GM23248 (cell line): ENCODE data around the gene UGT2B15. TPM values are rescaled to one million over a fixed set of nuclear protein-coding genes. Genes with fewer than 3 reads are reported as not detected.
"Not testable (repeated sequence)": the region's sequence is repeated elsewhere in the genome, so short reads cannot be mapped to it uniquely, and the experiment has no call there.

Experiments
- DNase-seq: peaks from one replicate; pipeline ENCODE4 v3.0.0-alpha.2; 2015
- H2AFZ ChIP-seq: fragments of 200-600 bp; sonication (generic); 2 replicates; pipeline ENCODE4 v1.6.1; 2016; ENCODE audit warnings: antibody characterized with exemption
- H3F3A ChIP-seq: fragments of 200-600 bp; sonication (generic); 2 replicates; pipeline ENCODE4 v1.6.1; 2016; ENCODE audit warnings: mild to moderate bottlenecking, antibody characterized with exemption, mixed run types; ENCODE audit not compliant: insufficient read depth
- H3K27ac ChIP-seq: fragments of 200-600 bp; sonication (generic); 2 replicates; pipeline ENCODE4 v1.5.1; 2016; ENCODE audit warnings: mild to moderate bottlenecking
- H3K27me3 ChIP-seq: fragments of 200-600 bp; sonication (generic); replicated peaks from 2 replicates; pipeline ENCODE4 v1.6.1; 2016; ENCODE audit warnings: mild to moderate bottlenecking; ENCODE audit not compliant: insufficient read depth
- H3K36me3 ChIP-seq: fragments of 200-600 bp; sonication (generic); 2 replicates; pipeline ENCODE4 v1.6.1; 2016; ENCODE audit warnings: low read depth, mild to moderate bottlenecking
- H3K4me1 ChIP-seq: fragments of 200-600 bp; sonication (generic); 2 replicates; pipeline ENCODE4 v1.6.1; 2016; ENCODE audit warnings: mild to moderate bottlenecking; ENCODE audit not compliant: insufficient read depth
- H3K4me2 ChIP-seq: fragments of 200-600 bp; sonication (generic); one replicate; pipeline ENCODE4 v1.6.1; 2016; ENCODE audit warnings: mild to moderate bottlenecking; ENCODE audit not compliant: unreplicated experiment
- H3K4me3 ChIP-seq: fragments of 200-600 bp; sonication (generic); 2 replicates; pipeline ENCODE4 v1.5.1; 2016; ENCODE audit warnings: mild to moderate bottlenecking
- H3K79me2 ChIP-seq: fragments of 200-600 bp; sonication (generic); 2 replicates; pipeline ENCODE4 v1.6.1; 2016; ENCODE audit warnings: mild to moderate bottlenecking; ENCODE audit not compliant: insufficient read depth
- H3K9ac ChIP-seq: fragments of 200-600 bp; sonication (generic); 2 replicates; pipeline ENCODE4 v1.6.1; 2016; ENCODE audit warnings: mild to moderate bottlenecking
- H3K9me2 ChIP-seq: fragments of 200-600 bp; sonication (generic); 2 replicates; pipeline ENCODE4 v1.6.1; 2016; ENCODE audit warnings: mixed run types, mild to moderate bottlenecking, moderate library complexity; ENCODE audit not compliant: insufficient read depth
- H3K9me3 ChIP-seq: fragments of 200-600 bp; sonication (generic); one replicate; pipeline ENCODE4 v1.6.1; 2017; ENCODE audit warnings: low read depth
- H4K20me1 ChIP-seq: fragments of 200-600 bp; sonication (generic); 2 replicates; pipeline ENCODE4 v1.6.0; 2016; ENCODE audit not compliant: insufficient read depth
- EZH2 ChIP-seq: fragments of 200-600 bp; sonication (generic); IDR thresholded peaks from 2 replicates; pipeline ENCODE4 v1.6.1; 2018; ENCODE audit warnings: antibody characterized with exemption, mild to moderate bottlenecking; ENCODE audit not compliant: insufficient read depth, poor library complexity, severe bottlenecking
- EZH2phosphoT487 ChIP-seq: fragments of 200-600 bp; sonication (generic); IDR thresholded peaks from 2 replicates; pipeline ENCODE4 v1.6.1; 2018; ENCODE audit warnings: antibody characterized with exemption, moderate library complexity, mild to moderate bottlenecking, low read depth; ENCODE audit not compliant: insufficient read depth
- WGBS, 2 experiments: methylation state at CpG; one replicate each; pipeline ENCODE4 v1.1.6; 2015 to 2017; ENCODE audit warnings: low lambda C conversion rate in 2 of 2, low coverage in 1 of 2; ENCODE audit errors: missing lambda C conversion rate in 2 of 2; 5-methylcytosine and 5-hydroxymethylcytosine counted together
- in situ Hi-C: fragments of 300-500 bp; cut with MboI; formaldehyde crosslinking; loops from 2 replicates; pipeline ENCODE4 v1.15.0; 2020
- polyA plus RNA-seq: library from polyadenylated mRNA; unstranded; fragments of >200 nt; fragmentation: Nextera tagmentation; extraction: Ambion mirVana; gene quantifications from 2 replicates; pipeline ENCODE4 v1.2.1, GENCODE V29; 2016
- total RNA-seq: library from RNA; depleted of rRNA; stranded (reverse); fragments of >200 nt; shearing (Covaris generic); gene quantifications from 2 replicates; pipeline ENCODE4 v1.2.3, GENCODE V29; 2014

Gene UGT2B15
- total and polyA plus RNA-seq, 2 experiments from 2014 or later = not detected

GRCh38 chr4:68664721-68665120 is 5.7 kb downstream of the UGT2B15 start:
- 2 to 10% methylated on average over 3 of the region's 3 CpGs for WGBS, 2 experiments
- H3K27me3 ChIP-seq, DNase-seq, H3K79me2 ChIP-seq, H2AFZ ChIP-seq, H3K27ac ChIP-seq, H3K36me3 ChIP-seq, H3K9me2 ChIP-seq, H3K9me3 ChIP-seq, H3K4me2 ChIP-seq, H3F3A ChIP-seq, H3K4me1 ChIP-seq, H4K20me1 ChIP-seq, H3K4me3 ChIP-seq, in situ Hi-C loops, H3K9ac ChIP-seq: not testable (repeated sequence)

GRCh38 chr4:68662836-68663574 is 7.4 kb downstream of the UGT2B15 start:
- H4K20me1 ChIP-seq, H3K36me3 ChIP-seq, H3K9ac ChIP-seq, H2AFZ ChIP-seq, H3K9me3 ChIP-seq, DNase-seq, H3K9me2 ChIP-seq, H3K4me2 ChIP-seq, H3K4me1 ChIP-seq, H3K27ac ChIP-seq, in situ Hi-C loops, H3K27me3 ChIP-seq, H3K4me3 ChIP-seq, H3F3A ChIP-seq, H3K79me2 ChIP-seq: not testable (repeated sequence)
- WGBS, 2 experiments = no CpG with 5 or more reads among the region's 1 CpG

GRCh38 chr4:68658672-68659071 is 11.8 kb downstream of the UGT2B15 start:
- in situ Hi-C loops = no loop called here
- H3K9me2 ChIP-seq = no peaks in the 10 kb centered on the region
- H3F3A ChIP-seq = no peaks in the 10 kb centered on the region
- no peak overlapping the region for H3K4me2 ChIP-seq
- no peaks in the 10 kb centered on the region for H3K27me3 ChIP-seq
- no peaks in the 10 kb centered on the region for H4K20me1 ChIP-seq
- H3K4me1 ChIP-seq = no peaks in the 10 kb centered on the region
- no peak overlapping the region for H3K27ac ChIP-seq
- H3K4me3 ChIP-seq = no peak overlapping the region
- no peak overlapping the region for H2AFZ ChIP-seq
- H3K9me3 ChIP-seq = no peaks in the 10 kb centered on the region
- no peak for DNase-seq
- no peaks in the 10 kb centered on the region for H3K36me3 ChIP-seq
- no peaks in the 10 kb centered on the region for H3K79me2 ChIP-seq
- TF ChIP-seq EZH2 = no peak
- no peak for TF ChIP-seq EZH2phosphoT487
- H3K9ac ChIP-seq = no peak overlapping the region

- H3K9ac ChIP-seq, H3K4me2 ChIP-seq, H2AFZ ChIP-seq, in situ Hi-C loops, H3K4me1 ChIP-seq, H3K36me3 ChIP-seq, H3K27ac ChIP-seq, H3K27me3 ChIP-seq, DNase-seq, H3K9me2 ChIP-seq, H3F3A ChIP-seq, H3K4me3 ChIP-seq, H4K20me1 ChIP-seq, H3K9me3 ChIP-seq, H3K79me2 ChIP-seq: not testable (repeated sequence)
Measured at GRCh38 chr4:68657022-68657594, 13.3 kb downstream of the UGT2B15 start.

- H3K9me3 ChIP-seq, in situ Hi-C loops, H3K9ac ChIP-seq, H3F3A ChIP-seq, H3K9me2 ChIP-seq, H3K27ac ChIP-seq, H3K4me3 ChIP-seq, H3K4me2 ChIP-seq, H3K4me1 ChIP-seq, H2AFZ ChIP-seq, H3K36me3 ChIP-seq, H3K79me2 ChIP-seq, DNase-seq, H3K27me3 ChIP-seq, H4K20me1 ChIP-seq: not testable (repeated sequence)
- WGBS, 2 experiments = 27 to 30% methylated on average over 2 of the region's 2 CpGs
Measured at GRCh38 chr4:68656445-68656973, 13.9 kb downstream of the UGT2B15 start.
